Measurements from ENCODE around the gene TCEAL9. TPM values are rescaled to one million over a fixed set of nuclear protein-coding genes. Genes with fewer than 3 reads are reported as not detected.

TCEAL9 gene
- total and polyA plus RNA-seq, 2 of the 4 experiments (the other 2 are of a cell fraction), result 20.3 to 111 TPM

Small RNA genes lying within 50 kb of the gene (microRNA-seq; reads per million reads assigned to microRNA genes)
- not detected for gene Z92846.1 (ENCODE audit: insufficient read depth, insufficient read length)

Small RNA genes lying within 50 kb of the gene (small RNA-seq; reads per million reads assigned to genes)
- 0 reads per million in 5 experiments for gene Z92846.1

Other genes starting within 250 kb of the TCEAL9 start
- gene BEX4, start 141.4 kb upstream of the TCEAL9 start, total RNA-seq (2012; rRNA removed), result 0.54 and 3.3 TPM in 2 replicates
- 4.5 and 6.8 TPM in 2 replicates for gene BEX4, start 141.4 kb upstream of the TCEAL9 start, polyA plus RNA-seq (2012; rRNA removed)
- 31.5 and 91.4 TPM in 2 replicates for gene TCEAL8, start 101.4 kb upstream of the TCEAL9 start, total RNA-seq (2012; rRNA removed)
- gene TCEAL8, start 101.4 kb upstream of the TCEAL9 start, polyA plus RNA-seq (2012; rRNA removed), result 43.7 and 57.6 TPM in 2 replicates
- gene TCEAL5, start 79.8 kb upstream of the TCEAL9 start, total RNA-seq (2012; rRNA removed), result not detected in 2 replicates
- not detected in 2 replicates for gene TCEAL5, start 79.8 kb upstream of the TCEAL9 start, polyA plus RNA-seq (2012; rRNA removed)
- gene BEX2, start 45.5 kb upstream of the TCEAL9 start, total RNA-seq (2012; rRNA removed), result 0.28 TPM in 1 of 2 replicates, not detected in the other
- 0.13 and 0.19 TPM in 2 replicates for gene BEX2, start 45.5 kb upstream of the TCEAL9 start, polyA plus RNA-seq (2012; rRNA removed)
- gene TCEAL7, start 26.3 kb upstream of the TCEAL9 start, total RNA-seq (2012; rRNA removed), result 6.5 and 16.1 TPM in 2 replicates
- gene TCEAL7, start 26.3 kb upstream of the TCEAL9 start, polyA plus RNA-seq (2012; rRNA removed), result 12.1 and 15.4 TPM in 2 replicates
- gene BEX3, start 20.0 kb downstream of the TCEAL9 start, total RNA-seq (2012; rRNA removed), result 114 and 332 TPM in 2 replicates
- 408 and 409 TPM in 2 replicates for gene BEX3, start 20.0 kb downstream of the TCEAL9 start, polyA plus RNA-seq (2012; rRNA removed)
- gene RAB40A, start 163.0 kb downstream of the TCEAL9 start, total RNA-seq (2012; rRNA removed), result under 0.01 TPM in 2 replicates
- gene RAB40A, start 163.0 kb downstream of the TCEAL9 start, polyA plus RNA-seq (2012; rRNA removed), result 0.16 and 0.26 TPM in 2 replicates
- 11.1 and 16.7 TPM in 2 replicates for gene TCEAL4, start 229.0 kb downstream of the TCEAL9 start, total RNA-seq (2012; rRNA removed)
- 27.3 and 31.9 TPM in 2 replicates for gene TCEAL4, start 229.0 kb downstream of the TCEAL9 start, polyA plus RNA-seq (2012; rRNA removed)

Data from IMR-90 (cell line).